ENCODE data around the gene RAB34.

- TF ChIP-seq CTCF (conservative IDR thresholded peaks at IDR 0.05; ENCODE audit: low read depth, low read length) (no peak), EZH2 (IDR thresholded peaks at IDR 0.05; ENCODE audit: borderline replicate concordance, low read depth, low read length, poor library complexity, severe bottlenecking) (no peak)
Observed at GRCh38 chr17:28747051-28747691, 29.5 kb upstream of the RAB34 start.
